IMR-90 (cell line): ENCODE results near the gene KMT2D.

Source experiments
- CHD1 ChIP-seq: IDR thresholded peaks from 2 replicates; pipeline ENCODE4 v1.6.1; 2012; ENCODE audit warnings: low read depth, low read length, improper control_type of control experiment
- MXI1 ChIP-seq: IDR thresholded peaks from 2 replicates; pipeline ENCODE4 v1.6.1; 2012; ENCODE audit warnings: low read depth, mild to moderate bottlenecking, low read length, moderate library complexity, borderline replicate concordance
- POLR2A ChIP-seq: IDR thresholded peaks from 2 replicates; pipeline ENCODE4 v1.6.1; 2012; ENCODE audit warnings: mild to moderate bottlenecking, low read depth, low read length
- RAD21 ChIP-seq: IDR thresholded peaks from 2 replicates; pipeline ENCODE4 v1.6.1; 2012; ENCODE audit warnings: low read length, improper control_type of control experiment
- RCOR1 ChIP-seq: IDR thresholded peaks from 2 replicates; pipeline ENCODE4 v1.6.1; 2012; ENCODE audit warnings: mild to moderate bottlenecking, low read length, improper control_type of control experiment; ENCODE audit not compliant: insufficient replicate concordance
- TF ChIP-seq, protein P1 (sequence below): conservative IDR thresholded peaks from 2 replicates; pipeline ENCODE4 v1.5.1; 2012; ENCODE audit warnings: mild to moderate bottlenecking, low read depth, low read length, improper control_type of control experiment

- TF ChIP-seq, protein P1, sequence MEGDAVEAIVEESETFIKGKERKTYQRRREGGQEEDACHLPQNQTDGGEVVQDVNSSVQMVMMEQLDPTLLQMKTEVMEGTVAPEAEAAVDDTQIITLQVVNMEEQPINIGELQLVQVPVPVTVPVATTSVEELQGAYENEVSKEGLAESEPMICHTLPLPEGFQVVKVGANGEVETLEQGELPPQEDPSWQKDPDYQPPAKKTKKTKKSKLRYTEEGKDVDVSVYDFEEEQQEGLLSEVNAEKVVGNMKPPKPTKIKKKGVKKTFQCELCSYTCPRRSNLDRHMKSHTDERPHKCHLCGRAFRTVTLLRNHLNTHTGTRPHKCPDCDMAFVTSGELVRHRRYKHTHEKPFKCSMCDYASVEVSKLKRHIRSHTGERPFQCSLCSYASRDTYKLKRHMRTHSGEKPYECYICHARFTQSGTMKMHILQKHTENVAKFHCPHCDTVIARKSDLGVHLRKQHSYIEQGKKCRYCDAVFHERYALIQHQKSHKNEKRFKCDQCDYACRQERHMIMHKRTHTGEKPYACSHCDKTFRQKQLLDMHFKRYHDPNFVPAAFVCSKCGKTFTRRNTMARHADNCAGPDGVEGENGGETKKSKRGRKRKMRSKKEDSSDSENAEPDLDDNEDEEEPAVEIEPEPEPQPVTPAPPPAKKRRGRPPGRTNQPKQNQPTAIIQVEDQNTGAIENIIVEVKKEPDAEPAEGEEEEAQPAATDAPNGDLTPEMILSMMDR, result no peak
- TF ChIP-seq CHD1 (no peak), POLR2A (no peak), RAD21 (no peak), RCOR1 (no peak), MXI1 (no peak)
Observed at GRCh38 chr12:49034286-49034622, 26.3 kb downstream of the KMT2D start.
